Heart left ventricle (tissue), 16 donors: ENCODE data around the gene HORMAD2. TPM values are rescaled to one million over a fixed set of nuclear protein-coding genes. Genes with fewer than 3 reads are reported as not detected.

Experiments
- ATAC-seq, 4 donors: fragments of 200-7000 bp; cut with Tn5 transposase; one replicate each; pipeline ENCODE4 v1.9.1; 2020 to 2022; ENCODE audit warnings: moderate library complexity in 4 of 4, mild to moderate bottlenecking in 3 of 4, moderate number of reproducible peaks in 1 of 4
- DNase-seq, 5 donors: peaks; one replicate each; pipeline ENCODE4 v3.0.0-alpha.2; 2020
- H3K27ac ChIP-seq, 12 donors: fragments of 200-600 bp; sonication (generic) in 4 of 12; one replicate each; pipeline versions ENCODE4 v1.5.0 to v1.8.0; 2016 to 2022; ENCODE audit warnings: mild to moderate bottlenecking in 2 of 12
- H3K27me3 ChIP-seq, 9 donors: fragments of 200-600 bp; sonication (generic) in 2 of 9; one replicate each; pipeline versions ENCODE4 v1.5.1 to v1.8.0; 2016 to 2022; ENCODE audit warnings: mild to moderate bottlenecking in 3 of 9
- H3K36me3 ChIP-seq, 9 donors: fragments of 200-600 bp; sonication (generic) in 2 of 9; one replicate each; pipeline versions ENCODE4 v1.5.0 to v1.8.0; 2018 to 2022; ENCODE audit warnings: mild to moderate bottlenecking in 2 of 9
- H3K4me1 ChIP-seq, 12 donors: fragments of 200-600 bp; sonication (generic) in 4 of 12; one replicate each; pipeline versions ENCODE4 v1.5.0 to v1.8.0; 2016 to 2022; ENCODE audit warnings: mild to moderate bottlenecking in 3 of 12
- H3K4me3 ChIP-seq, 12 donors: fragments of 200-600 bp; sonication (generic) in 4 of 12; one replicate each; pipeline versions ENCODE4 v1.5.0 to v1.8.0; 2017 to 2022; ENCODE audit warnings: mild to moderate bottlenecking in 9 of 12, moderate library complexity in 4 of 12
- H3K9me3 ChIP-seq, 12 donors: fragments of 200-600 bp; sonication (generic) in 4 of 12; one replicate each; pipeline versions ENCODE4 v1.5.0 to v1.8.0; 2016 to 2022; ENCODE audit warnings: mild to moderate bottlenecking in 1 of 12
- CTCF ChIP-seq, 12 donors: fragments of 200-600 bp; sonication (generic) in 4 of 12; IDR thresholded peaks; one replicate each; pipeline versions ENCODE4 v1.5.0 to v1.8.0; 2018 to 2022; ENCODE audit warnings: antibody characterized with exemption in 12 of 12, mild to moderate bottlenecking in 5 of 12
- POLR2A ChIP-seq, 2 donors: fragments of 450-650 bp; IDR thresholded peaks; one replicate each; pipeline ENCODE4 v1.6.1; 2017; ENCODE audit warnings: antibody characterized with exemption in 2 of 2, mild to moderate bottlenecking in 2 of 2, moderate library complexity in 2 of 2
- WGBS, 4 donors: extraction: QIAGEN DNeasy Blood & Tissue Kit in 2 of 4; methylation state at CpG; one replicate each; pipeline versions ENCODE4 v1.1.5 to v1.1.7; 2013 to 2018; 5-methylcytosine and 5-hydroxymethylcytosine counted together
- intact Hi-C, 10 donors: fragments of 100-400 bp; cut with DNase I; formaldehyde crosslinking; loops; one replicate each; pipeline versions ENCODE4 v1.11.1 to v1.14.2; 2022
- polyA plus RNA-seq, 2 donors: library from polyadenylated mRNA; stranded (reverse); fragments of 200-250 nt; gene quantifications; one replicate each; pipeline ENCODE4 v1.2.3, GENCODE V29; 2013
- total RNA-seq, 9 donors: library from RNA; depleted of rRNA in 2 of 9; stranded (reverse); fragments of >200 nt in 2 of 9; fragmentation: NEBNext Ultra II Directional in 3 of 9; extraction: Animal tissue kit (Norgen Biotek cat#: 25700) in 3 of 9; gene quantifications; one replicate each; pipeline versions ENCODE4 v1.1.0 to v1.2.4, GENCODE V29; 2016 to 2023
- donor health status: ischemic (EF 13 %, LVEDD 7.1; RV severe dilation, severe dysfunction).
- donor health status: healthy with polysubstance abuse.
- donor health status: DM: no; HTN: yes; CAD: no.
- donor health status: DM: no; HTN: no; CAD: no.
- donor health status: ischemic (EF 25% LVEDD 6.9; RV normal size, moderate dysfunction).
- donor health status: ischemic (EF 25% LVEDD 5.7; RV mildly dilated, moderate dysfunction).
- donor health status: healthy.
- donor health status: DM: yes; HTN: yes; CAD: no.
- donor health status: ischemic (EF 35%, LVEDD 5.7; RV mildly dilated, moderate dysfunction).
- donor health status: nonischemic (EF 11% LVEDD 7.7; RV severe dilation, severe dysfunction).
- donor health status: DM: yes; HTN: yes; CAD: no.
- donor health status: PGD.
- donor health status: ischemic (EF 29% LVEDD 5.4; RV normal size, mild dysfunction).
- donor health status: nonischemic (EF 23%, LVEDD 6.1; RV moderate dilation, normal function).

HORMAD2 gene
- total and polyA plus RNA-seq, 11 donors = not detected

- ATAC-seq = no peak
- Histone ChIP-seq H3K4me3 (no peak overlapping the region), H3K9me3 (no peaks in the 10 kb centered on the region), H3K36me3 (no peaks in the 10 kb centered on the region), H3K4me1 (peaks cover 0 to 20% (median 0%) of the 10 kb centered on the region in 12 donors), H3K27ac (no peak overlapping the region), H3K27me3 (peaks cover 0 to 44% (median 5%) of the 10 kb centered on the region in 9 donors)
- intact Hi-C loops = no loop called here
- no peak for TF ChIP-seq CTCF (IDR thresholded peaks at IDR 0.05)
- TF ChIP-seq POLR2A (IDR thresholded peaks at IDR 0.05) = no peak
- no peak for DNase-seq
- 70 to 78% (median 75%) methylated on average over 3 of the region's 3 CpGs for WGBS, 4 donors
These were observed 107.5 kb downstream of the HORMAD2 start for GRCh38 chr22:30187529-30188407.

GRCh38 chr22:30188911-30189310 is 108.6 kb downstream of the HORMAD2 start:
- TF ChIP-seq POLR2A (IDR thresholded peaks at IDR 0.05) = no peak
- no peak for TF ChIP-seq CTCF (IDR thresholded peaks at IDR 0.05)
- no peak for ATAC-seq
- no peak overlapping the region for H3K27ac ChIP-seq
- 93 to 97% (median 95%) methylated on average over 2 of the region's 2 CpGs for WGBS, 4 donors
- no peaks in the 10 kb centered on the region for H3K9me3 ChIP-seq
- H3K27me3 ChIP-seq = peaks cover 0 to 50% (median 5%) of the 10 kb centered on the region in 9 donors
- DNase-seq = no peak
- H3K36me3 ChIP-seq = no peaks in the 10 kb centered on the region
- intact Hi-C loops = no loop called here
- H3K4me1 ChIP-seq = peaks cover 0 to 24% (median 0%) of the 10 kb centered on the region in 12 donors
- H3K4me3 ChIP-seq = no peak overlapping the region

GRCh38 chr22:30190574-30190973 is 110.3 kb downstream of the HORMAD2 start:
- Histone ChIP-seq H3K27ac (no peak overlapping the region), H3K4me3 (no peak overlapping the region), H3K36me3 (no peaks in the 10 kb centered on the region), H3K27me3 (peaks cover 0 to 63% (median 5%) of the 10 kb centered on the region in 9 donors), H3K4me1 (peaks cover 0 to 37% (median 2%) of the 10 kb centered on the region in 12 donors), H3K9me3 (no peaks in the 10 kb centered on the region)
- ATAC-seq (no peak), DNase-seq (no peak)
- WGBS, 4 donors = 76 to 81% (median 79%) methylated on average over 1 of the region's 1 CpG
- intact Hi-C loops = no loop called here
- no peak for TF ChIP-seq POLR2A (IDR thresholded peaks at IDR 0.05)
- no peak for TF ChIP-seq CTCF (IDR thresholded peaks at IDR 0.05)

GRCh38 chr22:30191040-30191701 is 110.9 kb downstream of the HORMAD2 start:
- Histone ChIP-seq H3K27ac (no peak overlapping the region), H3K36me3 (no peaks in the 10 kb centered on the region), H3K27me3 (peaks cover 0 to 61% (median 5%) of the 10 kb centered on the region in 9 donors), H3K9me3 (no peaks in the 10 kb centered on the region), H3K4me1 (peaks cover 0 to 40% (median 8%) of the 10 kb centered on the region in 12 donors), H3K4me3 (no peak overlapping the region)
- WGBS, 4 donors = 85 to 93% (median 91%) methylated on average over 3 of the region's 3 CpGs
- intact Hi-C loops = no loop called here
- TF ChIP-seq POLR2A (IDR thresholded peaks at IDR 0.05) (no peak), CTCF (IDR thresholded peaks at IDR 0.05) (no peak)
- DNase-seq (no peak), ATAC-seq (no peak)
